Spleen (tissue), 7 donors: ENCODE data around the gene VMP1.

Experiments
- CTCF ChIP-seq, 11 experiments: fragments of 200-600 bp in 7 of 11; fragments of 450-650 bp in 4 of 11; sonication (generic) in 4 of 11; IDR thresholded peaks in 8 of 11; conservative IDR thresholded peaks in 3 of 11; 1 replicate in 7 of 11; 2 replicates in 4 of 11; pipeline versions ENCODE4 v1.4.0 to v1.8.0; 2016 to 2021; ENCODE audit warnings: antibody characterized with exemption in 11 of 11, inconsistent platforms in 4 of 11, mild to moderate bottlenecking in 1 of 11
- POLR2A ChIP-seq, 3 donors: fragments of 450-650 bp; IDR thresholded peaks; one replicate each; pipeline ENCODE4 v1.5.1; 2017; ENCODE audit warnings: antibody characterized with exemption in 3 of 3, mild to moderate bottlenecking in 1 of 3
- POLR2AphosphoS5 ChIP-seq, 3 donors: sonication (generic); formaldehyde crosslinking; IDR thresholded peaks; one replicate each; pipeline ENCODE4 v1.5.1; 2017; ENCODE audit warnings: antibody characterized with exemption in 3 of 3
- donor health status: DM: no; HTN: no; CAD: no; lungs with moderate emphysema.
- donor health status: DM: no; HTN: no; CAD: no.
- donor health status: DM: no; HTN: no; CAD: no.

DNA sequence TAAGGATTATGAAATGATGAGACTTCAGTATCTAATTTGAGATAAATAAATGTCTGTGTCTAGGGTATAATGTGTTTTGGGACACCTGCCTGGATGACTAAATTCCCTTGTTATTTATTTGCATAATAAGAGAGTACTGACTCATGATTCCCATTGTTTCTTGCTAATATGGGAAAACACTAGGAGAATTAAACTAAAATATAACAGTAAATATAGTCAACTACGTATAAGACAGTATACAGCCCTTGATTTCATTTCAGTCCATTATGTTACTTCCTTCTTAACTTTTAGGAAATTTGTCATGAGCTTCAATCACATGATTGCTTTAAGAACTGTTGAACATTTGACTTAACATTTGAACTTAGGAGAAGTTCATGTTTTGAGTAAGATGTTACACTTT is 62.4 kb downstream of the VMP1 start:
- TF ChIP-seq POLR2AphosphoS5 (IDR thresholded peaks at IDR 0.05) (no peak), CTCF (IDR thresholded peaks at IDR 0.05 in 8 of 11, conservative IDR thresholded peaks at IDR 0.05 in 3 of 11) (no peak), POLR2A (IDR thresholded peaks at IDR 0.05) (no peak)
